HCT116 (cell line): ENCODE results near the gene OPN4. TPM values are rescaled to one million over a fixed set of nuclear protein-coding genes. Genes with fewer than 3 reads are reported as not detected.

Experiments
- ATAC-seq: fragments of 200-7000 bp; cut with Tn5 transposase; 2 replicates; pipeline ENCODE4 v1.9.1; 2020; ENCODE audit warnings: mild to moderate bottlenecking, moderate library complexity
- BruUV-seq: library from RNA; stranded (reverse); fragments of 400-500 nt; replicated peaks from 2 replicates; lab custom pipeline; 2021; lab: Mats Ljungman, UMichigan
- CTCF ChIA-PET: fragments of 300-600 bp; sonication (Branson Sonifier 250); formaldehyde crosslinking; loops from one replicate; lab custom pipeline; 2021; ENCODE audit warnings: antibody characterized with exemption; lab: Charles Lee
- POLR2A ChIA-PET: fragments of 300-600, 350-600 bp; sonication (Branson Sonifier 250); formaldehyde crosslinking; loops from one replicate; lab custom pipeline; 2021; ENCODE audit warnings: antibody characterized with exemption; lab: Charles Lee
- RAD21 ChIA-PET, 2 experiments: fragments of 300-600 bp; sonication (Branson Sonifier 250); formaldehyde crosslinking; loops; one replicate each; lab custom pipeline; 2023; ENCODE audit warnings: low total read pairs in 2 of 2; ENCODE audit not compliant: uncharacterized antibody in 2 of 2, unreplicated experiment in 2 of 2, low non-redundant PET in 1 of 2; lab: Charles Lee
- DNase-seq: peaks from one replicate; pipeline ENCODE4 v3.0.0-alpha.2; 2010; ENCODE audit warnings: low read depth, low spot score
- H2AFZ ChIP-seq: fragments of 200-600 bp; shearing (Covaris generic), sonication (generic); 2 replicates; pipeline ENCODE4 v1.6.1; 2017; ENCODE audit warnings: low read depth, mixed run types, mixed read lengths, antibody characterized with exemption, low read length; ENCODE audit not compliant: poor library complexity, severe bottlenecking
- H3K27ac ChIP-seq: 2 replicates; pipeline ENCODE4 v1.5.1; 2012; ENCODE audit warnings: low read depth, low read length
- H3K27me3 ChIP-seq: fragments of 200-600 bp; sonication (generic); 2 replicates; pipeline ENCODE4 v1.6.1; 2016; ENCODE audit warnings: mixed run types, low read length, mixed read lengths; ENCODE audit not compliant: insufficient read depth
- H3K36me3 ChIP-seq, 2 experiments: fragments of 200-500 bp in 1 of 2; fragments of 200-600 bp in 1 of 2; sonication (Bioruptor generic) in 1 of 2; sonication (generic) in 1 of 2; 2 replicates each; pipeline versions ENCODE4 v1.5.1 to v1.6.1; 2014 to 2016; ENCODE audit warnings: low read length in 2 of 2, inconsistent platforms in 1 of 2, mixed read lengths in 1 of 2, mixed run types in 1 of 2; ENCODE audit not compliant: insufficient read depth in 2 of 2, control insufficient read depth in 1 of 2
- H3K4me1 ChIP-seq, 2 experiments: fragments of 200-600 bp in 1 of 2; sonication (generic) in 1 of 2; 2 replicates each; pipeline versions ENCODE4 v1.5.1 to v1.6.1; 2012 to 2017; ENCODE audit warnings: low read length in 2 of 2, inconsistent platforms in 1 of 2, mild to moderate bottlenecking in 1 of 2, mixed read lengths in 1 of 2, mixed run types in 1 of 2, moderate library complexity in 1 of 2; ENCODE audit not compliant: insufficient read depth in 2 of 2, control insufficient read depth in 1 of 2
- H3K4me2 ChIP-seq: fragments of 200-600 bp; sonication (generic); 2 replicates; pipeline ENCODE4 v1.6.1; 2017; ENCODE audit warnings: mixed run types, low read length, mixed read lengths
- H3K4me3 ChIP-seq, 2 experiments: fragments of 200-600 bp in 1 of 2; sonication (generic) in 1 of 2; replicated peaks in 1 of 2; 2 replicates each; pipeline ENCODE4 v1.5.1; 2011 to 2016; ENCODE audit warnings: low read length in 2 of 2, control low read depth in 1 of 2, low read depth in 1 of 2, mild to moderate bottlenecking in 1 of 2, mixed read lengths in 1 of 2, mixed run types in 1 of 2
- H3K79me2 ChIP-seq: fragments of 200-600 bp; sonication (generic); 2 replicates; pipeline ENCODE4 v1.6.1; 2017; ENCODE audit warnings: mild to moderate bottlenecking, mixed run types, low read length, moderate library complexity, mixed read lengths; ENCODE audit not compliant: insufficient read depth
- H3K9ac ChIP-seq: fragments of 200-600 bp; sonication (generic); 2 replicates; pipeline ENCODE4 v1.6.1; 2016; ENCODE audit warnings: low read length, mixed read lengths
- H3K9me2 ChIP-seq: fragments of 200-600 bp; sonication (generic), shearing (Covaris generic); 2 replicates; pipeline ENCODE4 v1.6.1; 2017; ENCODE audit warnings: mixed run types, mild to moderate bottlenecking, moderate library complexity; ENCODE audit not compliant: insufficient read depth
- H3K9me3 ChIP-seq, 2 experiments: fragments of 200-500 bp in 1 of 2; fragments of 200-600 bp in 1 of 2; sonication (Bioruptor generic) in 1 of 2; sonication (generic) in 1 of 2; 2 replicates each; pipeline ENCODE4 v1.6.1; 2014 to 2017; ENCODE audit warnings: low read length in 2 of 2, mixed read lengths in 2 of 2, inconsistent platforms in 1 of 2, low read depth in 1 of 2, mild to moderate bottlenecking in 1 of 2, mixed run types in 1 of 2, moderate library complexity in 1 of 2; ENCODE audit not compliant: control insufficient read depth in 1 of 2, insufficient read depth in 1 of 2
- H4K20me1 ChIP-seq: fragments of 200-600 bp; sonication (generic), shearing (Covaris generic); 2 replicates; pipeline ENCODE4 v1.6.1; 2017; ENCODE audit warnings: mixed run types, mild to moderate bottlenecking, moderate library complexity; ENCODE audit not compliant: insufficient read depth
- ATF3 ChIP-seq: IDR thresholded peaks from 2 replicates; pipeline ENCODE4 v1.6.1; 2012
- CBX3 ChIP-seq: IDR thresholded peaks from 2 replicates; pipeline ENCODE4 v1.6.1; 2012; ENCODE audit warnings: low read depth
- CTCF ChIP-seq, 3 experiments: fragments of 200-600 bp in 1 of 3; sonication (generic) in 1 of 3; IDR thresholded peaks in 2 of 3; conservative IDR thresholded peaks in 1 of 3; 2 replicates each; pipeline ENCODE4 v1.5.1; 2012 to 2017; ENCODE audit warnings: low read depth in 2 of 3, low read length in 2 of 3, antibody characterized with exemption in 1 of 3, borderline replicate concordance in 1 of 3, control low read depth in 1 of 3, mild to moderate bottlenecking in 1 of 3, mixed read lengths in 1 of 3, mixed run types in 1 of 3, moderate library complexity in 1 of 3; ENCODE audit not compliant: insufficient read depth in 1 of 3
- EZH2 ChIP-seq: fragments of 200-600 bp; sonication (generic); IDR thresholded peaks from 2 replicates; pipeline ENCODE4 v1.6.1; 2017; ENCODE audit warnings: antibody characterized with exemption, mixed run types
- EZH2phosphoT487 ChIP-seq: fragments of 200-600 bp; IDR thresholded peaks from 2 replicates; pipeline ENCODE4 v1.6.1; 2018; ENCODE audit warnings: antibody characterized with exemption, borderline replicate concordance
- JUND ChIP-seq: IDR thresholded peaks from 2 replicates; pipeline ENCODE4 v1.6.1; 2012
- POLR2A ChIP-seq: IDR thresholded peaks from 2 replicates; pipeline ENCODE4 v1.7.0; 2011; ENCODE audit warnings: borderline replicate concordance; ENCODE audit not compliant: insufficient read depth, insufficient read length; ENCODE audit errors: extremely low read depth
- POLR2AphosphoS5 ChIP-seq: IDR thresholded peaks from 2 replicates; pipeline ENCODE4 v1.6.1; 2011; ENCODE audit warnings: mild to moderate bottlenecking, low read depth, low read length, moderate library complexity
- RAD21 ChIP-seq: IDR thresholded peaks from 2 replicates; pipeline ENCODE4 v1.6.1; 2012; ENCODE audit warnings: low read depth, mild to moderate bottlenecking
- SIN3A ChIP-seq: IDR thresholded peaks from 2 replicates; pipeline ENCODE4 v1.6.1; 2012; ENCODE audit warnings: low read depth
- TCF7L2 ChIP-seq: IDR thresholded peaks from 2 replicates; pipeline ENCODE4 v1.7.0; 2011; ENCODE audit warnings: borderline replicate concordance, inconsistent platforms; ENCODE audit not compliant: insufficient read depth, insufficient read length; ENCODE audit errors: extremely low read depth
- YY1 ChIP-seq: IDR thresholded peaks from 2 replicates; pipeline ENCODE4 v1.6.1; 2011; ENCODE audit warnings: low read length, low read depth, moderate library complexity, mild to moderate bottlenecking; ENCODE audit not compliant: insufficient replicate concordance; ENCODE audit errors: extremely low read depth
- intact Hi-C: fragments of 100-400 bp; cut with micrococcal nuclease; formaldehyde crosslinking; loops from 2 replicates; pipeline ENCODE4 v1.10.0; 2022
- total RNA-seq: library from RNA; stranded (reverse); gene quantifications from one replicate; pipeline ENCODE4 v1.2.1, GENCODE V29; 2021; ENCODE audit not compliant: unreplicated experiment

OPN4 gene
- total RNA-seq, 1 experiment from 2014 or later, result not detected

- POLR2A ChIA-PET, result no interaction called here
- no peaks in the 10 kb centered on the region for H3K36me3 ChIP-seq
- RAD21 ChIA-PET, result no interaction called here
- H3K9ac ChIP-seq, result no peak overlapping the region
- DNase-seq (no peak), ATAC-seq (no peak)
- no peaks in the 10 kb centered on the region for H3K9me3 ChIP-seq
- H3K4me1 ChIP-seq, result peaks cover 8 to 19% of the 10 kb centered on the region in 2 experiments; a peak in 3 of 4 replicates
- no peak overlapping the region for H3K4me2 ChIP-seq
- H4K20me1 ChIP-seq, result no peaks in the 10 kb centered on the region
- H3K9me2 ChIP-seq, result no peaks in the 10 kb centered on the region
- intact Hi-C loops, result no loop called here
- no peak overlapping the region for H3K4me3 ChIP-seq
- H2AFZ ChIP-seq, result no peak overlapping the region
- no peak overlapping the region for H3K27ac ChIP-seq
- BruUV-seq, result no TSS peak
- TF ChIP-seq EZH2 (no peak), JUND (no peak), RAD21 (no peak), EZH2phosphoT487 (no peak), POLR2A (no peak), YY1 (no peak), TCF7L2 (no peak), ATF3 (no peak), SIN3A (no peak)
- CTCF ChIA-PET, result no interaction called here
- no peaks in the 10 kb centered on the region for H3K79me2 ChIP-seq
- H3K27me3 ChIP-seq, result no peaks in the 10 kb centered on the region
These were observed 54.5 kb downstream of the OPN4 start for GRCh38 chr10:86708783-86709380.

- RAD21 ChIA-PET, result no interaction called here
These were observed 55.2 kb downstream of the OPN4 start for GRCh38 chr10:86709396-86710185.

More at GRCh38 chr10:86709396-86710185, 55.2 kb downstream of the OPN4 start:
- CTCF ChIA-PET, result no interaction called here
- no TSS peak for BruUV-seq
- DNase-seq (no peak), ATAC-seq (no peak)
- intact Hi-C loops, result loop anchor here (1.0 to 5.0 kb wide), 3 partner anchors 47 to 253 kb away; partner anchors contain the start of gene BMPR1A
- POLR2A ChIA-PET, result no interaction called here
- H3K27ac ChIP-seq, result no peak overlapping the region
- H3K27me3 ChIP-seq, result no peaks in the 10 kb centered on the region
- no peaks in the 10 kb centered on the region for H3K79me2 ChIP-seq
- H3K36me3 ChIP-seq, result no peaks in the 10 kb centered on the region
- H3K9me2 ChIP-seq, result no peaks in the 10 kb centered on the region
- no peaks in the 10 kb centered on the region for H3K9me3 ChIP-seq
- H2AFZ ChIP-seq, result no peak overlapping the region
- TF ChIP-seq CTCF (IDR thresholded peaks at IDR 0.05 in 2 of 3, conservative IDR thresholded peaks at IDR 0.05 in 1 of 3; ENCODE audit: borderline replicate concordance in 1 of 3, insufficient read depth in 1 of 3, low read depth in 2 of 3, low read length in 2 of 3) (no peak), POLR2AphosphoS5 (no peak), RAD21 (no peak), CBX3 (no peak), EZH2 (no peak)
- H3K4me1 ChIP-seq, result peaks cover 8 to 19% of the 10 kb centered on the region in 2 experiments; a peak in 3 of 4 replicates
- H3K4me2 ChIP-seq, result peak overlapping the region; percentile 99; the same call in 1 of the 2 replicates
- no peak overlapping the region for H3K9ac ChIP-seq
- H3K4me3 ChIP-seq, result no peak overlapping the region
- H4K20me1 ChIP-seq, result no peaks in the 10 kb centered on the region
